H1 (cell line): ENCODE measurements around the gene DCLRE1B. TPM values are rescaled to one million over a fixed set of nuclear protein-coding genes. Genes with fewer than 3 reads are reported as not detected.

ENCODE experiments used
- CTCF ChIA-PET: fragments of 300-600 bp; sonication (Branson Sonifier 250); formaldehyde crosslinking; loops from one replicate; lab custom pipeline; 2021; ENCODE audit not compliant: partially characterized antibody; lab: Charles Lee
- POLR2A ChIA-PET: fragments of 300-600 bp; sonication (Branson Sonifier 250); formaldehyde crosslinking; loops from one replicate; lab custom pipeline; 2021; ENCODE audit warnings: inconsistent platforms; ENCODE audit not compliant: partially characterized antibody; lab: Charles Lee
- DNase-seq, 2 experiments: peaks; one replicate each; pipeline versions ENCODE4 v3.0.0 to v3.0.0-alpha.2; 2010 to 2022; ENCODE audit warnings: low spot score in 2 of 2, low read depth in 1 of 2, mixed read lengths in 1 of 2
- FAIRE-seq: peaks from 2 replicates; lab custom pipeline; 2011; peaks lifted over from hg19 to GRCh38; lab: Jason Lieb, UNC
- H2AFZ ChIP-seq: 2 replicates; pipeline ENCODE4 v1.8.1; 2012; ENCODE audit warnings: low read length, inconsistent platforms
- H2AK5ac ChIP-seq: 2 replicates; pipeline ENCODE4 v1.6.1; 2013; ENCODE audit warnings: low read depth, low read length
- H2BK120ac ChIP-seq: replicated peaks from 2 replicates; pipeline ENCODE3; 2013; ENCODE audit warnings: low read depth, low read length, inconsistent platforms
- H2BK12ac ChIP-seq: 2 replicates; pipeline ENCODE4 v1.6.1; 2013; ENCODE audit warnings: low read depth, low read length
- H2BK15ac ChIP-seq: 2 replicates; pipeline ENCODE4 v1.6.1; 2013; ENCODE audit warnings: low read length
- H2BK20ac ChIP-seq: 2 replicates; pipeline ENCODE4 v1.6.1; 2013; ENCODE audit warnings: low read length
- H2BK5ac ChIP-seq: 2 replicates; pipeline ENCODE4 v1.6.1; 2013; ENCODE audit warnings: low read depth, low read length
- H3K14ac ChIP-seq: 2 replicates; pipeline ENCODE4 v1.6.1; 2013; ENCODE audit warnings: inconsistent platforms; ENCODE audit not compliant: insufficient read length
- H3K18ac ChIP-seq: 2 replicates; pipeline ENCODE4 v1.6.1; 2013; ENCODE audit warnings: low read length; ENCODE audit errors: extremely low read depth
- H3K23ac ChIP-seq: 2 replicates; pipeline ENCODE4 v1.6.1; 2013; ENCODE audit warnings: inconsistent platforms; ENCODE audit not compliant: insufficient read length
- H3K23me2 ChIP-seq: 2 replicates; pipeline ENCODE4 v1.6.1; 2013; ENCODE audit warnings: low read depth, low read length
- H3K27ac ChIP-seq: 2 replicates; pipeline ENCODE4 v1.6.1; 2011; ENCODE audit warnings: low read depth, low read length, inconsistent platforms
- H3K27me3 ChIP-seq, 4 experiments: replicated peaks in 1 of 4; 1 replicate in 1 of 4; 2 replicates in 3 of 4; pipeline versions ENCODE4 v1.6.1 to v1.8.1; 2011 to 2013; ENCODE audit warnings: low read length in 3 of 4, mild to moderate bottlenecking in 3 of 4, inconsistent platforms in 2 of 4, mixed read lengths in 2 of 4, moderate library complexity in 1 of 4; ENCODE audit not compliant: control insufficient read depth in 3 of 4, insufficient read depth in 3 of 4; ENCODE audit errors: extremely low read depth in 1 of 4
- H3K36me3 ChIP-seq, 4 experiments: 2 replicates each; pipeline versions ENCODE4 v1.6.1 to v1.8.1; 2011 to 2013; ENCODE audit warnings: mild to moderate bottlenecking in 4 of 4, low read length in 3 of 4, moderate library complexity in 2 of 4, control low read depth in 1 of 4, inconsistent platforms in 1 of 4; ENCODE audit not compliant: insufficient read depth in 4 of 4, control insufficient read depth in 2 of 4
- H3K4ac ChIP-seq: replicated peaks from 2 replicates; pipeline ENCODE3; 2013; ENCODE audit warnings: low read length, low read depth, mixed read lengths, inconsistent platforms; ENCODE audit not compliant: insufficient read length
- H3K4me1 ChIP-seq, 4 experiments: replicated peaks in 1 of 4; 1 replicate in 1 of 4; 2 replicates in 3 of 4; pipeline versions ENCODE4 v1.6.1 to v1.8.1; 2011 to 2013; ENCODE audit warnings: low read length in 3 of 4, inconsistent platforms in 2 of 4, mixed read lengths in 1 of 4; ENCODE audit not compliant: insufficient read depth in 4 of 4, control insufficient read depth in 3 of 4
- H3K4me2 ChIP-seq, 2 experiments: 2 replicates each; pipeline versions ENCODE4 v1.6.1 to v1.8.1; 2011 to 2013; ENCODE audit warnings: low read depth in 2 of 2, low read length in 2 of 2, control low read depth in 1 of 2, inconsistent platforms in 1 of 2, mild to moderate bottlenecking in 1 of 2; ENCODE audit not compliant: insufficient read depth in 1 of 2
- H3K4me3 ChIP-seq, 4 experiments: fragments of 200-600, 300-600 bp in 1 of 4; sonication (generic), shearing (Covaris generic), sonication (Bioruptor Twin) in 1 of 4; 2 replicates each; pipeline versions ENCODE4 v1.5.1 to v1.8.1; 2011 to 2016; ENCODE audit warnings: low read length in 4 of 4, low read depth in 3 of 4, control low read depth in 2 of 4, inconsistent platforms in 2 of 4, mild to moderate bottlenecking in 2 of 4, mixed read lengths in 1 of 4, moderate library complexity in 1 of 4; ENCODE audit not compliant: insufficient read depth in 2 of 4; ENCODE audit errors: extremely low read depth in 1 of 4
- H3K56ac ChIP-seq: replicated peaks from 2 replicates; pipeline ENCODE3; 2013; ENCODE audit warnings: low read depth, mild to moderate bottlenecking, mixed read lengths, low read length, inconsistent platforms; ENCODE audit not compliant: insufficient read length
- H3K79me1 ChIP-seq: 2 replicates; pipeline ENCODE4 v1.6.1; 2013; ENCODE audit warnings: low read depth, low read length, control low read depth
- H3K79me2 ChIP-seq, 2 experiments: 2 replicates each; pipeline versions ENCODE4 v1.6.1 to v1.8.1; 2012 to 2013; ENCODE audit warnings: low read length in 2 of 2, mild to moderate bottlenecking in 2 of 2, inconsistent platforms in 1 of 2; ENCODE audit not compliant: insufficient read depth in 2 of 2, control insufficient read depth in 1 of 2
- H3K9ac ChIP-seq, 4 experiments: replicated peaks in 1 of 4; 1 replicate in 1 of 4; 2 replicates in 3 of 4; pipeline versions ENCODE4 v1.6.1 to v1.8.1; 2011 to 2013; ENCODE audit warnings: low read depth in 3 of 4, low read length in 3 of 4, control low read depth in 2 of 4, mild to moderate bottlenecking in 2 of 4, moderate library complexity in 2 of 4, inconsistent platforms in 1 of 4; ENCODE audit errors: extremely low read depth in 1 of 4
- H3K9me3 ChIP-seq, 2 experiments: 2 replicates each; pipeline versions ENCODE4 v1.6.1 to v1.8.1; 2012 to 2013; ENCODE audit warnings: mild to moderate bottlenecking in 2 of 2, moderate library complexity in 2 of 2, control low read depth in 1 of 2, inconsistent platforms in 1 of 2, low read depth in 1 of 2, low read length in 1 of 2, mixed read lengths in 1 of 2; ENCODE audit not compliant: insufficient read depth in 2 of 2
- H4K20me1 ChIP-seq, 2 experiments: replicated peaks in 1 of 2; 2 replicates each; pipeline versions ENCODE3 to v1.8.1; 2011 to 2013; ENCODE audit warnings: inconsistent platforms in 2 of 2, low read length in 2 of 2, mild to moderate bottlenecking in 1 of 2; ENCODE audit not compliant: insufficient read depth in 2 of 2, control insufficient read depth in 1 of 2
- H4K5ac ChIP-seq: 2 replicates; pipeline ENCODE4 v1.6.1; 2013; ENCODE audit warnings: low read length, low read depth, mixed read lengths, inconsistent platforms; ENCODE audit not compliant: insufficient read length
- H4K8ac ChIP-seq: 2 replicates; pipeline ENCODE4 v1.8.0; 2013; ENCODE audit warnings: mild to moderate bottlenecking, moderate library complexity, low read length, inconsistent platforms; ENCODE audit not compliant: insufficient read depth; ENCODE audit errors: extremely low read depth
- H4K91ac ChIP-seq: replicated peaks from 2 replicates; pipeline ENCODE3; 2013; ENCODE audit warnings: low read length, mixed read lengths, inconsistent platforms; ENCODE audit not compliant: insufficient read length
- ATF3 ChIP-seq: IDR thresholded peaks from 2 replicates; pipeline ENCODE4 v1.6.1; 2011; ENCODE audit warnings: low read depth, mild to moderate bottlenecking, low read length; ENCODE audit not compliant: insufficient read depth
- JUN ChIP-seq: IDR thresholded peaks from 2 replicates; pipeline ENCODE4 v1.6.1; 2011; ENCODE audit warnings: low read depth, mild to moderate bottlenecking, improper control_type of control experiment, low read length
- WGBS, 2 experiments: shearing (Covaris generic) in 1 of 2; methylation state at CpG; one replicate each; pipeline versions ENCODE4 v1.1.6 to v1.1.7; 2013 to 2015; ENCODE audit warnings: low lambda C conversion rate in 2 of 2, mixed read lengths in 2 of 2, inconsistent platforms in 1 of 2, low coverage in 1 of 2, missing lambda C conversion rate in 1 of 2; ENCODE audit not compliant: insufficient replicate concordance in 2 of 2, insufficient coverage in 1 of 2, insufficient read length in 1 of 2; ENCODE audit errors: extremely low coverage in 1 of 2, missing lambda C conversion rate in 1 of 2; 5-methylcytosine and 5-hydroxymethylcytosine counted together
- polyA plus RNA-seq, 7 experiments: library from polyadenylated mRNA; depleted of rRNA in 3 of 7; stranded (reverse) in 5 of 7; unstranded in 2 of 7; fragments of >200 nt in 5 of 7; fragments of 200-250 nt in 2 of 7; gene quantifications; 1 replicate in 5 of 7; 2 replicates in 1 of 7; 4 replicates in 1 of 7; pipeline versions ENCODE4 v1.2.1 to v1.2.3, GENCODE V29; 2011 to 2013; ENCODE audit warnings: missing spikeins in 2 of 7, mixed read lengths in 2 of 7
- total RNA-seq: library from RNA; stranded (reverse); fragmentation: NEBNext Ultra II Directional; extraction: Animal tissue kit (Norgen Biotek cat#: 25700); gene quantifications from 2 replicates; pipeline ENCODE4 v1.2.1, GENCODE V29; 2021

Gene DCLRE1B
- total and polyA plus RNA-seq, 2 of the 8 experiments (the other 6 are each of a cell fraction or from before 2014, with no cell fraction given) = 5.5 to 11.0 TPM

GRCh38 chr1:113957984-113958383 is 52.9 kb downstream of the DCLRE1B start:
- 100% methylated on average over 1 of the region's 1 CpG; no CpG with 5 or more reads in 1 of the 2 experiments for whole genome bisulfite sequencing, 2 experiments
- FAIRE-seq = no peak

More at GRCh38 chr1:113957984-113958383, 52.9 kb downstream of the DCLRE1B start:
- no peaks in the 10 kb centered on the region for H3K79me1 ChIP-seq
- H3K23ac ChIP-seq = no peak overlapping the region
- no peaks in the 10 kb centered on the region for H3K23me2 ChIP-seq
- no peak overlapping the region for H3K4ac ChIP-seq
- H3K18ac ChIP-seq = no peak overlapping the region
- H3K4me2 ChIP-seq = no peak overlapping the region
- no peaks in the 10 kb centered on the region for H3K4me1 ChIP-seq
- H3K79me2 ChIP-seq = no peaks in the 10 kb centered on the region
- H2BK12ac ChIP-seq = no peak overlapping the region
- TF ChIP-seq ATF3 (no peak), JUN (no peak)
- H2BK120ac ChIP-seq = no peak overlapping the region
- no peak overlapping the region for H3K56ac ChIP-seq
- CTCF ChIA-PET = interaction anchor here (1.1 kb wide), 1 partner anchor 21 kb away, joined by 3 read pairs; the partner anchor contains the start of gene OLFML3
- H2BK15ac ChIP-seq = no peak overlapping the region
- H3K27me3 ChIP-seq = no peaks in the 10 kb centered on the region
- H2BK20ac ChIP-seq = no peak overlapping the region
- H3K27ac ChIP-seq = no peak overlapping the region
- H4K20me1 ChIP-seq = no peaks in the 10 kb centered on the region
- H3K9ac ChIP-seq = no peak overlapping the region
- no peak overlapping the region for H4K8ac ChIP-seq
- H3K4me3 ChIP-seq = no peak overlapping the region
- peaks cover 2 to 39% (median 18%) of the 10 kb centered on the region in 4 experiments; a peak in 7 of 8 replicates for H3K36me3 ChIP-seq
- H2AK5ac ChIP-seq = no peak overlapping the region
- H2BK5ac ChIP-seq = no peak overlapping the region
- no peak overlapping the region for H4K91ac ChIP-seq
- no peak overlapping the region for H3K14ac ChIP-seq
- DNase-seq = no peak
- H2AFZ ChIP-seq = no peak overlapping the region
- POLR2A ChIA-PET = no interaction called here
- no peaks in the 10 kb centered on the region for H3K9me3 ChIP-seq
- H4K5ac ChIP-seq = no peak overlapping the region
